B cell (primary cell): ENCODE measurements around the gene CAMK2D.

Experiments
- EZH2 ChIP-seq: IDR thresholded peaks from 2 replicates; pipeline ENCODE4 v1.6.1; 2012; ENCODE audit warnings: borderline replicate concordance, low read depth, mild to moderate bottlenecking, moderate library complexity, low read length; ENCODE audit not compliant: insufficient read depth, poor library complexity, severe bottlenecking
- TF ChIP-seq, protein P1 (sequence below): fragments of 200-600 bp; IDR thresholded peaks from one replicate; pipeline ENCODE4 v1.8.0; 2022; ENCODE audit warnings: antibody characterized with exemption, mild to moderate bottlenecking

DNA sequence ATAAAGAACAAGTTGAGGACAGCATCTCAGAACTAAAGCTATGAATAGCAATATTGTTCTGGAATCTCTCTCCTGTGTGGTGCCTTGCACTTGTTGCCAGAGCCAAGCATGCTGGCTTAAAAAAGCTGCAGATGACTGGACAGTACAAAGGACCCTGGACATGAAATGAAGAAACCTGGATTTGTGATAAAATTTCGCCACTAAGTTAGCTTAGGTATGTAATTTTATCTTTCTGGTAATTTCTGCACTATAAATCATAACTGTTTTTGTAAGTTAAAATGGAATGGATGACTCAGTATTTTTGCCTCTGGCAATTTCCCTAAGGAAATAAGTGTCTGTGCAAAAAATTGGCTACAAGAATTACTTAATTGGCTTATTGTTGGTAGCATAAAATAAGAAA is 317.2 kb downstream of the CAMK2D start:
- TF ChIP-seq, protein P1, sequence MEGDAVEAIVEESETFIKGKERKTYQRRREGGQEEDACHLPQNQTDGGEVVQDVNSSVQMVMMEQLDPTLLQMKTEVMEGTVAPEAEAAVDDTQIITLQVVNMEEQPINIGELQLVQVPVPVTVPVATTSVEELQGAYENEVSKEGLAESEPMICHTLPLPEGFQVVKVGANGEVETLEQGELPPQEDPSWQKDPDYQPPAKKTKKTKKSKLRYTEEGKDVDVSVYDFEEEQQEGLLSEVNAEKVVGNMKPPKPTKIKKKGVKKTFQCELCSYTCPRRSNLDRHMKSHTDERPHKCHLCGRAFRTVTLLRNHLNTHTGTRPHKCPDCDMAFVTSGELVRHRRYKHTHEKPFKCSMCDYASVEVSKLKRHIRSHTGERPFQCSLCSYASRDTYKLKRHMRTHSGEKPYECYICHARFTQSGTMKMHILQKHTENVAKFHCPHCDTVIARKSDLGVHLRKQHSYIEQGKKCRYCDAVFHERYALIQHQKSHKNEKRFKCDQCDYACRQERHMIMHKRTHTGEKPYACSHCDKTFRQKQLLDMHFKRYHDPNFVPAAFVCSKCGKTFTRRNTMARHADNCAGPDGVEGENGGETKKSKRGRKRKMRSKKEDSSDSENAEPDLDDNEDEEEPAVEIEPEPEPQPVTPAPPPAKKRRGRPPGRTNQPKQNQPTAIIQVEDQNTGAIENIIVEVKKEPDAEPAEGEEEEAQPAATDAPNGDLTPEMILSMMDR: no peak
- TF ChIP-seq EZH2: no peak
